ENCODE results near the gene RASL11A. TPM values are rescaled to one million over a fixed set of nuclear protein-coding genes. Genes with fewer than 3 reads are reported as not detected.

The RASL11A gene
- total and polyA plus RNA-seq, 2 of the 13 experiments (the other 11 are each of a cell fraction or from before 2014, with no cell fraction given), result 3.0 to 4.1 TPM

GRCh38 chr13:27270594-27271520, at the start of gene RASL11A (continued):
- TF ChIP-seq ZNF280D (CRISPR knock-in tag; IDR thresholded peaks at IDR 0.05), result no peak
- peak; percentile 16; the same call in 1 of the 2 replicates for TF ChIP-seq SMAD1 (CRISPR knock-in tag; IDR thresholded peaks at IDR 0.05; ENCODE audit: borderline replicate concordance, low read depth)
- no peak for TF ChIP-seq NR3C1 (CRISPR knock-in tag; IDR thresholded peaks at IDR 0.05)
- no peak for TF ChIP-seq FOXK2 (IDR thresholded peaks at IDR 0.05)
- no peak for TF ChIP-seq ZNF878 (CRISPR knock-in tag; IDR thresholded peaks at IDR 0.05)
- TF ChIP-seq NFATC3 (CRISPR knock-in tag; IDR thresholded peaks at IDR 0.05), result no peak
- TF ChIP-seq ZNF687 (CRISPR knock-in tag; IDR thresholded peaks at IDR 0.05), result peak; percentile 93
- no peak for TF ChIP-seq GLMP (CRISPR knock-in tag; IDR thresholded peaks at IDR 0.05; ENCODE audit: borderline replicate concordance)
- TF ChIP-seq IKZF1 (IDR thresholded peaks at IDR 0.05), result no peak
- no peak for TF ChIP-seq KAT2B (IDR thresholded peaks at IDR 0.05; ENCODE audit: borderline replicate concordance, low read depth, low read length)
- peak; percentile 42; the same call in 1 of the 2 replicates for TF ChIP-seq RXRB (CRISPR knock-in tag; IDR thresholded peaks at IDR 0.05; ENCODE audit: borderline replicate concordance)
- TF ChIP-seq E2F2 (CRISPR knock-in tag; IDR thresholded peaks at IDR 0.05; ENCODE audit: borderline replicate concordance), result no peak; the same call in 1 of the 2 replicates
- no peak for TF ChIP-seq NRL (CRISPR knock-in tag; IDR thresholded peaks at IDR 0.05; ENCODE audit: borderline replicate concordance)
- TF ChIP-seq ZNF124 (CRISPR knock-in tag; IDR thresholded peaks at IDR 0.05), result no peak
- peak; percentile 81 for TF ChIP-seq MYC (CRISPR knock-in tag; IDR thresholded peaks at IDR 0.05; ENCODE audit: borderline replicate concordance)
- TF ChIP-seq CBX2 (IDR thresholded peaks at IDR 0.05; ENCODE audit: low read depth, low read length), result no peak
- no peak for TF ChIP-seq CBX2 (CRISPR knock-in tag; IDR thresholded peaks at IDR 0.05; ENCODE audit: low read depth)
- no peak for TF ChIP-seq HCFC1 (IDR thresholded peaks at IDR 0.05; ENCODE audit: low read depth, low read length)
- TF ChIP-seq FOSL2 (CRISPR knock-in tag; IDR thresholded peaks at IDR 0.05), result peak; percentile 7; the same call in 1 of the 2 replicates
- no peak; the same call in 1 of the 2 replicates for TF ChIP-seq ISX (CRISPR knock-in tag; conservative IDR thresholded peaks at IDR 0.05)
